Body of pancreas (tissue), 4 donors: ENCODE measurements around the gene ELOF1. TPM values are rescaled to one million over a fixed set of nuclear protein-coding genes. Genes with fewer than 3 reads are reported as not detected.

ENCODE experiments used
- ATAC-seq: fragments of 150-250 bp; one replicate; pipeline ENCODE4 v1.9.1; 2016
- DNase-seq, 4 donors: peaks; one replicate each; pipeline ENCODE4 v3.0.0-alpha.2; 2019
- H3K27ac ChIP-seq, 4 donors: fragments of 200-600 bp; sonication (generic); 1 replicate in 3 of 4; 2 replicates in 1 of 4; pipeline versions ENCODE4 v1.5.1 to v1.6.1; 2016 to 2019; ENCODE audit warnings: mild to moderate bottlenecking in 1 of 4, mixed read lengths in 1 of 4, moderate library complexity in 1 of 4
- H3K27me3 ChIP-seq, 2 donors: fragments of 200-600 bp; sonication (generic); one replicate each; pipeline ENCODE4 v1.6.0; 2016; ENCODE audit warnings: mild to moderate bottlenecking in 1 of 2
- H3K36me3 ChIP-seq, 2 donors: fragments of 200-600 bp; sonication (generic); replicated peaks in 1 of 2; 2 replicates each; pipeline ENCODE4 v1.5.1; 2016; ENCODE audit warnings: low read depth in 2 of 2; ENCODE audit not compliant: insufficient read depth in 1 of 2
- H3K4me1 ChIP-seq: fragments of 200-600 bp; sonication (generic); one replicate; pipeline ENCODE4 v1.6.0; 2016
- H3K4me3 ChIP-seq, 2 donors: fragments of 200-600 bp; sonication (generic); 1 replicate in 1 of 2; 2 replicates in 1 of 2; pipeline ENCODE4 v1.5.1; 2016 to 2019
- H3K9me3 ChIP-seq, 3 donors: fragments of 200-600 bp; sonication (generic); 1 replicate in 2 of 3; 2 replicates in 1 of 3; pipeline ENCODE4 v1.5.1; 2016
- CTCF ChIP-seq, 7 experiments: fragments of 450-650 bp in 4 of 7; fragments of 200-600 bp in 3 of 7; sonication (generic) in 3 of 7; IDR thresholded peaks; one replicate each; pipeline ENCODE4 v1.5.1; 2016 to 2019; ENCODE audit warnings: antibody characterized with exemption in 7 of 7
- POLR2A ChIP-seq, 3 donors: fragments of 450-650 bp; IDR thresholded peaks; one replicate each; pipeline ENCODE4 v1.6.1; 2016; ENCODE audit warnings: antibody characterized with exemption in 3 of 3, mild to moderate bottlenecking in 2 of 3
- WGBS, 2 donors: methylation state at CpG; one replicate each; pipeline ENCODE4 v1.1.5; 2017; 5-methylcytosine and 5-hydroxymethylcytosine counted together
- intact Hi-C: fragments of 100-400 bp; cut with DNase I; formaldehyde crosslinking; loops from one replicate; pipeline ENCODE4 v1.15.1; 2023
- total RNA-seq, 2 donors: library from RNA; depleted of rRNA; stranded (reverse); fragments of >200 nt; gene quantifications; one replicate each; pipeline ENCODE4 v1.1.0, GENCODE V29; 2016

Gene ELOF1
- total RNA-seq, 2 donors from 2014 or later, result 36.6 TPM

GRCh38 chr19:11551603-11552235, 7.3 kb downstream of the ELOF1 start:
- H3K27me3 ChIP-seq, result no peaks in the 10 kb centered on the region
- TF ChIP-seq CTCF (IDR thresholded peaks at IDR 0.05) (no peak), POLR2A (IDR thresholded peaks at IDR 0.05) (no peak)
- 81 to 89% methylated on average over 9 to 15 of the region's 26 CpGs for WGBS, 2 donors
- H3K4me1 ChIP-seq, result peaks cover 3% of the 10 kb centered on the region
- no peaks in the 10 kb centered on the region for H3K9me3 ChIP-seq
- intact Hi-C loops, result no loop called here
- no peak overlapping the region for H3K27ac ChIP-seq
- no peak overlapping the region for H3K4me3 ChIP-seq
- DNase-seq (no peak), ATAC-seq (no peak)
- peaks cover 0 to 13% of the 10 kb centered on the region in 2 donors for H3K36me3 ChIP-seq

GRCh38 chr19:11550265-11550664, 8.8 kb downstream of the ELOF1 start:
- DNase-seq (no peak), ATAC-seq (no peak)
- no peak for TF ChIP-seq CTCF (IDR thresholded peaks at IDR 0.05)
- no peak for TF ChIP-seq POLR2A (IDR thresholded peaks at IDR 0.05)
- intact Hi-C loops, result no loop called here
- Histone ChIP-seq H3K36me3 (peaks cover 0 to 13% of the 10 kb centered on the region in 2 donors), H3K4me1 (no peaks in the 10 kb centered on the region), H3K27me3 (no peaks in the 10 kb centered on the region), H3K4me3 (no peak overlapping the region), H3K9me3 (no peaks in the 10 kb centered on the region), H3K27ac (no peak overlapping the region)
- 79 to 87% methylated on average over 8 of the region's 8 CpGs for WGBS, 2 donors

GRCh38 chr19:11549386-11549953, 9.6 kb downstream of the ELOF1 start:
- Histone ChIP-seq H3K27ac (no peak overlapping the region), H3K4me3 (no peak overlapping the region)

GRCh38 chr19:11547929-11548700, 10.9 kb downstream of the ELOF1 start:
- no peak for TF ChIP-seq POLR2A (IDR thresholded peaks at IDR 0.05)
- TF ChIP-seq CTCF (IDR thresholded peaks at IDR 0.05), result no peak
- Histone ChIP-seq H3K4me3 (no peak overlapping the region), H3K9me3 (no peaks in the 10 kb centered on the region), H3K4me1 (no peaks in the 10 kb centered on the region), H3K36me3 (peaks cover 0 to 6% of the 10 kb centered on the region in 2 donors), H3K27ac (no peak overlapping the region), H3K27me3 (no peaks in the 10 kb centered on the region)
- intact Hi-C loops, result no loop called here
- DNase-seq (no peak), ATAC-seq (no peak)
- 56 to 84% methylated on average over 5 to 14 of the region's 14 CpGs for WGBS, 2 donors

More at GRCh38 chr19:11549386-11549953, 9.6 kb downstream of the ELOF1 start:
- TF ChIP-seq POLR2A (IDR thresholded peaks at IDR 0.05) (no peak), CTCF (IDR thresholded peaks at IDR 0.05) (no peak)
- no peaks in the 10 kb centered on the region for H3K9me3 ChIP-seq
- H3K36me3 ChIP-seq, result peaks cover 0 to 13% of the 10 kb centered on the region in 2 donors
- no peaks in the 10 kb centered on the region for H3K27me3 ChIP-seq
- ATAC-seq (no peak), DNase-seq (no peak)
- 81 to 90% methylated on average over 3 to 19 of the region's 24 CpGs for WGBS, 2 donors
- intact Hi-C loops, result no loop called here
- H3K4me1 ChIP-seq, result no peaks in the 10 kb centered on the region
